CD4-positive, alpha-beta T cell treated with Interleukin-4 for 1 hour (primary cell): ENCODE measurements around the gene SNN.

ENCODE experiments used
- DNase-seq, 2 donors: peaks; one replicate each; pipeline ENCODE4 v3.0.0-alpha.2; 2020 to 2022

The SNN gene

DNA sequence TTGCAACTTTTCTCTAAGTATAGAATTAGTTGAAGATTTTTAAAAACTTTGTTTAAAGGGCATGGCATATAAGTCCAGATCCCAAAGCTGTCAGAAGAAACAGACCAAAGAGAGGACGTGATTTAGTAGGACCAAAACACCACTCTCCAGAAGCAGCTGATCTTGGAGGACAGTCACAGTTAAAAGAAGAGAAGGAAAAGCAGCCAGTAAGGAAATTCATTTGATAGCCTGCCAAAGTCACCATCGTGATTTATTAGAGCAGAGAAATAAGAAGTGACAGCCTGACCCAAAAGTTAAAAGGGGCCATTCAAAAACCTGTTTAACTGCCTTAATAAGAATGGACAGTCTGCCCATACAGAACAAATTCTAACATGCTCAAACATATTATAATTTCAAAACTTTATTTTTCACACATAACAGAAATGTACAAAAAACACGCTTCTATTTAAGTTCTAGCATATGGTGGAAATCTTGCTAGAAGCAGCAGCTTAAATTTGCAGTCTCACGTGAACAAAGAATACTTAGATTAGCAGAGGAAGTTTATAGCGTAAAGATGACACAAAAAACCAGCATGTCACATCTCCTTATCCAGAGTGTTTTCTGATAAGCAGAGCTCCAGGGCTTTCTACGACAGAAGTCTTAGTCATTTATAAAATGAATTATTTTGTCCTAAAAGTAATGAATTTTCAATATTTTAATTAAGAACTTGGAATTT is 37.2 kb downstream of the SNN start:
- DNase-seq: no peak

DNA sequence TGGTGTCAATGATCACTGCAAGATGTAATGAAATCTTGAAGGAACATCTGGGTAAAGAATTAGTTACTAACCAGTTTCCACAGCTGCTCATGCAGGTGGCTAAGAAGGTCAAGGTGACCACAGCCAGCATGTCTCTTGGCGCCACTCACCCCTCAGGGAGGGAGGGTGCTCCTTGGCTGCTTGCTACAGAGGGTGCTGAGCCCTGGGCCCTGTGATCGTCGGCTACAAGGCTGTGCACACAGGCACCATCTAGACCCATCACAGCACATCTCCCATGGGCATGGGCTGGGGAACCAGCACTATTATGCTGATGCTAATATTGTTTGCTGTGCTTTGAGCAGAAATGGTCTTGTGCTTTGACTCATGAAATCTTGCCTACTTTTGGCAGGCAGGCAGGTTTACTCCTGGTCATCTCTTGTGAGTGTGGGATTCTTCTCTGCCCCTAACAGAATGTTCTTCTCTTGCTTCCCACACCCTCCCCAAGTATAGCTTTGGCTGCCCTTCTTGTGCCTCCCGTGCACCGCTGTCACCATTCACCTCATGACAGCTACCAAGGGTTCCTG is 38.0 kb downstream of the SNN start:
- no peak for DNase-seq

- DNase-seq: no peak
Observed at GRCh38 chr16:11707679-11708197, 39.5 kb downstream of the SNN start.

GRCh38 chr16:11708421-11708820 is 40.2 kb downstream of the SNN start:
- DNase-seq: no peak

GRCh38 chr16:11711662-11712061 is 43.4 kb downstream of the SNN start:
- DNase-seq: no peak

GRCh38 chr16:11712122-11712521 is 43.9 kb downstream of the SNN start:
- no peak for DNase-seq

DNA sequence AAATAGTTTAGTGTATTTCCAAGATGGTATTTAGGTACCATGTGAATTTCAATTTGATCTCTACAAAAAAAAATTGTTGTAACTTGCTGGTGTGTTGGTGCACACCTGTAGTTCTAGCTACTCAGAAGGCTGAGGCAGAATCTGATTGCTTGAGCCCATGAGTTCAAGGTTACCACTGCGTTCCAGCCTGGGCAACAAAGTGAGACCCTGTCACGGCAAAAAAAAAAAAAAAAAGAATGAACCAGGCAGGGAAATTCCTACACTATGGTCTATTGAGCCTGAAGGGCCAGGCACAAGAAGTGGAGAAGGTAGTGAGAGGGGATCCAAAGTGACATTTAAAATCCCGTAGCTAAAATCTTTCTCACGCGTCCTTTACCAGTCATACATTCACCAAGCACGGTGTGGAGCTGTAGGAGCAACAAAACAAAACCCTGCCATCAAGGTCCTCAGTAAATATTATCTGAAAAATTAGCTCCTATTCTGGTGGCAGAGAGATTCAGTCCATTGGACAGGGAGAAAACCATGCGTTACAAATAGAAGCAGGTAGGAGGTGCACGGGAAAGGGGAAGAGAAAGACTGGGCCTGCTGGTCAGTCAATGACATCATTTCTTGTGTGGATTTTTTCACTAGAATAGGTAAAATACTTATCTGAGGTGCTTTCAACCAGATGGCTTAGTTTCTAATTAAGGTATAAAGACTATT is 47.1 kb downstream of the SNN start:
- no peak for DNase-seq

DNA sequence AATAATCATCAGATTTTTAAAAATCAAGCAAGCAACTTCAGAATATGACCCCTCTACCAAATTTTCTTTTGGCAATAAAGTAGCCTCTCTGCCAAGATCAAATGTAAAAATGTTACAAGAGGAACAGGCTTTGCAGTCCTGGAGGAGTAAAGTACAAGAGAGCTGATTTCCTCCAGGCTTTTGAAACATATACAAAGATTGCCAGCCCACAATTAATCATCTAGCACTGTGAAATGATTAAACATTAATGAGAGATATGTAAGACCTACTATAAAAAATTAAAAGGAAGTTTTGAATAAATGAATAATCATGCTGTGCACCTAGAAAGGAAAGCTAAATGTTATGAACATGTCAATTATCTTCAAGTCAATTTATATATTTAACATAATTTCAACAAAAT is 48.1 kb downstream of the SNN start:
- DNase-seq: no peak

GRCh38 chr16:11717811-11718210 is 49.6 kb downstream of the SNN start:
- no peak for DNase-seq

GRCh38 chr16:11719171-11719570 is 50.9 kb downstream of the SNN start:
- DNase-seq: no peak

DNA sequence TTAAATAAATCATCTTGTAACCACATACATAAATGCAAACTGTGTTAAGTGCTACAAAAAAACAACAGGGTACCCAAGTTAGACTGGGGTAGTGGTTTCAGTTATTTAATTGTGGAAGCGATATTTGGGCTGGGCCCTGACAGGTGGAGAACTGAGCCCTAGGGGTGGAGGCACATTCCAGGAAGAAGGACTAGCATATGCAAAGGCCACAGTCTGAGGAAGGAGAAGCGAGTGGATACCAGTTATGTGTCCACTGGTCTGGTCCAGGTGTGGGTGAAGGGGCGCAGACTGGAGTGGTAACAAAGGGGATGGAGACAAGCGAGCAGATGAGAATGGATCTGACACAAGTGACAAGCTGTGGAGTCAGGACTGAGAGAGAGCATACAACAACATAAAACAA is 51.5 kb downstream of the SNN start:
- no peak for DNase-seq

GRCh38 chr16:11721781-11722467 is 53.7 kb downstream of the SNN start:
- no peak for DNase-seq

- no peak for DNase-seq
Observed at GRCh38 chr16:11722468-11722808, 54.2 kb downstream of the SNN start.

DNA sequence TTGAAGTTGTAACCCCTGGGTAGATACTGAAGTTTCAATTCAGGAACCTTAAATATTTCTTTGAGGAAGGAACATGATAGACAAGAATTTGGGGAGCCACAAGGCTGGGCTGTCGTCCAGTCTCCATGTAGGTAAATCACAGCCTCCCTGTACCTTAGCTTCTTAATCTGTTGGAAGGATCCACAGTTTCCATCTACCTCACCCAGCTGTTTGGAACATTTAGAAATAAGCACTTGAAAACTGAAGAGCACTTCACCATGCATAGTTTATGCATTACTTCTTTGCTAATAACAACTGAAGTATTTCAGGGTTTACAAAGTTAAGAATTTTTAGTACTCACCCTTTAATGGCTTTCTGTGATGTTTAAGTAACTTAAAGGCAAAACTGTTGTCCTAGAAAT is 57.2 kb downstream of the SNN start:
- no peak for DNase-seq

DNA sequence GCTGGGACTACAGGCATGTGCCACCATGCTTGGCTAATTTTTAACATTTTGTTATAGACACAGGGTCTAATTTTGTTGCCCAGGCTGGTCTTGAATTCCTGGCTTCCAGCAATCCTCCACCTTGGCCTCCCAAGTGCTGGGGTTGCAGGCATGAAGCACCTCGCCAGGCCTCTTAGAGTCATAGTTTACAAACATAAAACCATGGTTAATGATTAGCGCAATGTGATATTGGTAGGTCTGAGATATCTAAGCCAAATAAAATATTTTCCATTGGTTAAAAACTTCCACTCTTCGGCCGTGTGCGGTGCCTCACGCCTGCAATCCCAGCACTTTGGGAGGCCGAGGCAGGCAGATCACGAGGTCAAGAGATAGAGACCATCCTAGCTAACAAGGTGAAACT is 57.8 kb downstream of the SNN start:
- no peak for DNase-seq

- DNase-seq: no peak
Observed at GRCh38 chr16:11727796-11728543, 59.7 kb downstream of the SNN start.
